ENCODE results near the gene DUSP23.

Gene DUSP23

GRCh38 chr1:159827102-159827490 lies 46.3 kb downstream of the DUSP23 start:
- no peak for DNase-seq (ENCODE audit: low read depth)
- TF ChIP-seq CTCF (IDR thresholded peaks at IDR 0.05; ENCODE audit: control insufficient read depth, extremely low read depth, insufficient read depth), result no peak
- H3K4me3 ChIP-seq (ENCODE audit: low read depth, low read length), result no peak overlapping the region

DNA sequence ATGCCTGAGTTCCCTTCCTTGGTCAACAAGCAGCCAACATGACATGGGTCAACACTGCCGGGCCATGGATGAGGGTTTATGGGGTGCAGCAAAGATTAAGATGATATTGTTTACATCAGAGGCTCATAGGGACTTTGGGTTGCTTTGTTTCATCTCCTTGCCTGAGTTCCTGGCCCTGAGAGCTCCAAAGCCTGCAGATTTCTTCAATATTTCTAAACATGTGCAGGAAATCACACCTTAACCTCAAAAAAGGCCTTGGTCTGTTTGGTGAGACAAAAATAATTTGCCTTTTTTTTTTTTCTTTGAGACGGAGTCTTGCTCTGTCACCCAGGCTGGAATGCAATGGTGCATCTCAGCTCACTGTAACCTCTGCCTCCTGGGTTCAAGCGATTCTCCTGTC lies 46.8 kb downstream of the DUSP23 start:
- no peak for DNase-seq (ENCODE audit: low read depth)
- no peak overlapping the region for H3K4me3 ChIP-seq (ENCODE audit: low read depth, low read length)
- TF ChIP-seq CTCF (IDR thresholded peaks at IDR 0.05; ENCODE audit: control insufficient read depth, extremely low read depth, insufficient read depth), result no peak

- no peak for DNase-seq (ENCODE audit: low read depth)
- no peak for TF ChIP-seq CTCF (IDR thresholded peaks at IDR 0.05; ENCODE audit: control insufficient read depth, extremely low read depth, insufficient read depth)
- no peak overlapping the region for H3K4me3 ChIP-seq (ENCODE audit: low read depth, low read length)
These were observed 47.4 kb downstream of the DUSP23 start for GRCh38 chr1:159828176-159828575.

DNA sequence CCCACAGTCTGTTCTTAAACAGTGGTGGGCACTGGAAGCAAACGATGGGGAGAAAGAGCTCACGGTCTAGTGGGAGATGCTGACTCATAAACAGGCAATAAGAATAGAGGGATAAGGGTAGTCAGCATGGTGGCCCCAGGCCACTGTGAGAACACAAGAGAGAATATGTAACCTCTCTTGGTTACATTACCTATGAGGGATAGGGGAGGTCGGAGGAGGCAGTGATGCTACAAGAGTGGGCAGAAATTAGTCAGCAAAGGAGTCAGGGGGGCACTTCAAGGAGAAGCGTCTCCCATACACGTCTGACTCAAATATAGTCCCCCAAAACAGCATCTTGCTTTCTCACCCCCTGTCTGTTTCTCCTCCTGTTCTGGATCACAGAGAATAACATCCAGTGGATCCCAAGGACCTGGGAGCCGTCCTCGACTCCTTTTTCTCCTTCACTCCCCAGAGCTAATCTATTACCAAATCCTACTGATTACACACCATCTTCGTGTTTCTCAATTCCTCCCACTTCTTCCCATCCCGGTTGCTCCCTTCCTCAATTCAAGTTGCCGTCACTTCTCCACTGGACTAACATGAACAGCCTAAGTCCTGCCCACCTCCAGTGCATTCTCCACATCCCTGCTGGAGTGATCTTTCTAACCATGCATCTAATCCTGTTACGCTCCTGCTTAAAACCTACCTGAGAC lies 48.0 kb downstream of the DUSP23 start:
- DNase-seq (ENCODE audit: low read depth), result no peak
- no peak for TF ChIP-seq CTCF (IDR thresholded peaks at IDR 0.05; ENCODE audit: control insufficient read depth, extremely low read depth, insufficient read depth)
- no peak overlapping the region for H3K4me3 ChIP-seq (ENCODE audit: low read depth, low read length)

DNA sequence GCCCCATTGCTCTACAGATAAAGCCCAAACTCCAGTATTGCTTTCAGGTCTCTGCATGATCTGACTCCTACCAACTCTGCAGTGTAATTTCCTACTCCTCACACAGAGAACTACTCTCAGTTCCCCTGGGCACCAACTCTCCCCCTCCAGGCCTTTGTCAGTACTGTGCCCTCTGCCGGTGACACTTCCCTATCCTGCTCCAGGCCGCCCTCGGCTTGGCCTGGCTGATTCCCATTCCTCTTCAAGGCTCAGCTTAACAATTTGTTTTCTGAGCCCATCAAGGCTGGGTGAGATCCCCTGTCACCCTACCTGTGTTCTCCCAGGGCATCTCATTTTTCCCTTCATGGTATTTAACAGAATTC lies 48.5 kb downstream of the DUSP23 start:
- no peak overlapping the region for H3K4me3 ChIP-seq (ENCODE audit: low read depth, low read length)
- peak; percentile 39 for TF ChIP-seq CTCF (IDR thresholded peaks at IDR 0.05; ENCODE audit: control insufficient read depth, extremely low read depth, insufficient read depth)
- no peak for DNase-seq (ENCODE audit: low read depth)

- H3K4me3 ChIP-seq (ENCODE audit: low read depth, low read length), result no peak overlapping the region
- no peak for TF ChIP-seq CTCF (IDR thresholded peaks at IDR 0.05; ENCODE audit: control insufficient read depth, extremely low read depth, insufficient read depth)
- DNase-seq (ENCODE audit: low read depth), result no peak
These were observed 49.2 kb downstream of the DUSP23 start for GRCh38 chr1:159829822-159830465.

GRCh38 chr1:159830722-159831121 lies 50.0 kb downstream of the DUSP23 start:
- DNase-seq (ENCODE audit: low read depth), result no peak
- no peak overlapping the region for H3K4me3 ChIP-seq (ENCODE audit: low read depth, low read length)
- no peak for TF ChIP-seq CTCF (IDR thresholded peaks at IDR 0.05; ENCODE audit: control insufficient read depth, extremely low read depth, insufficient read depth)
